HK-2 (cell line): ENCODE data around the gene BICRAL.
A peak's percentile ranks its signal among the peaks of the same experiment; 100 is the strongest.
"Not testable (repeated sequence)": the region's sequence is repeated elsewhere in the genome, so short reads cannot be mapped to it uniquely, and the experiment has no call there.

ENCODE experiments used
- DNase-seq: peaks from one replicate; pipeline ENCODE4 v3.0.0-alpha.2; 2018; ENCODE audit not compliant: unreplicated experiment

Gene BICRAL

GRCh38 chr6:42764911-42765648 is 16.8 kb upstream of the BICRAL start:
- DNase-seq: no peak

DNA sequence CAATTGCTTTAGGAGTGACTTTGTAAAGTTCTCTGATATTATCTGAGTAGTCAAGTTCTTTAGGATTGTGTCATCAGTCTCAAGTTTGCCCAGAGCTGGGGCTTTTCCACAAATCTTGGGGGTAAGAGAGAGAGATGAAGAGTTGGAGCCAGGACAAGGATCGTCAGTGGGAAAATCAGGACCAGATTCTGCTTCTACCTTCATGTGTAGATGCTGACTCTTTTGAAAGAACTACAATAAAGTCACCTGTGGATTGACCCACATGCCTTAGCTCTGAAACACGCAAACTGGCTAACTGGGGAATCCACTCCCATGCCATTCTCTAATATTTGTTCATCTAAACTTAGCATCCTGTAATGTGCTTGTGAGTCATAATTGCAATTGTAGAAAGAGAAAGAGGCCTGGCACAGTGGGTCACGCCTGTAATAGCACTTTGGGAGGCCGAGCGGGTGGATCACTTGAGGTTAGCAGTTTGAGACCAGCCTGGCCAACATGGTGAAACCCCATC is 15.6 kb upstream of the BICRAL start:
- no peak for DNase-seq

DNA sequence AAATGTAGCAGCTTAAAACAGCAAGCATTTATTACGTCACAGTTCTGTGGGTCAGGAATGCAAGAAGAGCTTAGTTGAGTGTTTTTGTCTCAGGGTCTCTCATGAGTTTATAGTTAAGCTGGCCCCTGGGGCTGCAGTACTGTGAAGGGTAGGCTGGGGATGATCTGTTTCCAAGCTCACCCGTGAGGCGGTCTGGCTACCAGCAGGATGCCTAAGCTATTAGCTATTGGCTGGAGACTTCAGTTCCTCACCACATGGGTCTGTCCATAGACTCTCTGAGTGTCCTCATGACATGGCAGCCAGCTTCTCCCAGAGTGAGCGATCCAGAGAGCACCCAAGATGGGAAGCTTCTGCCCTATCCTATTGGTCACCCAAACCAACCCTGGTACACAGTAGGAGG is 12.8 kb upstream of the BICRAL start:
- no peak for DNase-seq

GRCh38 chr6:42769836-42770235 is 12.0 kb upstream of the BICRAL start:
- no peak for DNase-seq

DNA sequence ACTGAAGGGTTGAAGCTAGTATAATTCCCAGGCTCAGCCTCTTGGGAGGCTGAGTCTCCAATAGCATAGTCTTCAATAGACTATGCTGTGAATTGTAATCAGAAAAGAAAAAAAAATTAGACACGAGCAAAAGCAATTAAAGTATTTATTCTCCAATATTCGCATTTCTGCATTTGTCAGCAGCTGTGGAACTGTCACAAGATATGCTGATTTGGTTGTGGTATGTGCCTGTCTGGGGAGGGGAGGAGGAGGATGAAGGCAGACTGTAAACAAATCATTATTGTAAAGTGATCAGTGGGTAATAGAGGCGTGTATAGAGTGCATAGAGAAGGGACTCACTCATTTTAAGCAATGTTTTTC is 10.1 kb upstream of the BICRAL start:
- no peak for DNase-seq

- DNase-seq: no peak
Observed at GRCh38 chr6:42774201-42774600, 7.7 kb upstream of the BICRAL start.

- not testable (repeated sequence) for DNase-seq
Observed at GRCh38 chr6:42774821-42775487, 6.9 kb upstream of the BICRAL start.

- DNase-seq: no peak
Observed at GRCh38 chr6:42777126-42777822, 4.6 kb upstream of the BICRAL start.

GRCh38 chr6:42778122-42778521 is 3.7 kb upstream of the BICRAL start:
- no peak for DNase-seq

GRCh38 chr6:42779521-42779920 is 2.3 kb upstream of the BICRAL start:
- no peak for DNase-seq

DNA sequence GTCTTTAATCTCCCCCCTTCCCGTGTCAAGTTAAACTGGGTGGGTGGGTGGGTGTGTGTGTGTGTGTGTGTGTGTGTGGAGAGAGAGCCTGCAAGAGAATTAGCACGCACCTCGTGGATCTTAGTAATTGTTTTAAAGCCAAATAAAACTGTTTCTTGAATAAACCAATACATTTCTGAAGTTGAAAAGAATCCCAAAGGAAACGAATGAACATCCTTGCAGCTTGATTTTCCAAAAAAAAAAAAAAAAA is 381 bp upstream of the BICRAL start:
- DNase-seq: no peak

DNA sequence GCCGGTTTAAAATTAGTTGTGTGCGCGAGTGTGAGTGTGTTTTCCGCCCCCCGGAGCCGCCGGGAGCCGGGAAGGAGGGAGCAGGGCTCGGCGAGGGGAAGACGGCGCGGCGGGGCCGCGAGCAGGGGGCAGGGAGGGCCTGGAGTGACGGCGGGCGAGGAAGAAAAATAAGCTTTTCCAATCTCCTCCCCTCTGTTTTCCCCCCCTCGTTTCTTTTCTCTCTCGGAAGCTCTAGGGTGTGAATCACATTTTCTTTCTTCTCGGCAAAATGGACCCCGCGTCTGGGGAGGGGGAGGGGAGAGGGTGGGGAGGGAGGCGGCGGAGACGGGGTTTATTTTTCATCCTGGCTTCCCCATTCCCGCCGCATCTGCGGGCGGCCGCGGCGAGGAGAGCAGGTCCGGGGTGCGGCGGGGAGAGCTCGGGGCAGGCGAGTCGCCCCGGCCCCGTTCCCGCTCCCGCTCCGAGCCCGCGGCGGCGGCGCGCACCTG is 881 bp downstream of the BICRAL start:
- DNase-seq: peak; percentile 88

DNA sequence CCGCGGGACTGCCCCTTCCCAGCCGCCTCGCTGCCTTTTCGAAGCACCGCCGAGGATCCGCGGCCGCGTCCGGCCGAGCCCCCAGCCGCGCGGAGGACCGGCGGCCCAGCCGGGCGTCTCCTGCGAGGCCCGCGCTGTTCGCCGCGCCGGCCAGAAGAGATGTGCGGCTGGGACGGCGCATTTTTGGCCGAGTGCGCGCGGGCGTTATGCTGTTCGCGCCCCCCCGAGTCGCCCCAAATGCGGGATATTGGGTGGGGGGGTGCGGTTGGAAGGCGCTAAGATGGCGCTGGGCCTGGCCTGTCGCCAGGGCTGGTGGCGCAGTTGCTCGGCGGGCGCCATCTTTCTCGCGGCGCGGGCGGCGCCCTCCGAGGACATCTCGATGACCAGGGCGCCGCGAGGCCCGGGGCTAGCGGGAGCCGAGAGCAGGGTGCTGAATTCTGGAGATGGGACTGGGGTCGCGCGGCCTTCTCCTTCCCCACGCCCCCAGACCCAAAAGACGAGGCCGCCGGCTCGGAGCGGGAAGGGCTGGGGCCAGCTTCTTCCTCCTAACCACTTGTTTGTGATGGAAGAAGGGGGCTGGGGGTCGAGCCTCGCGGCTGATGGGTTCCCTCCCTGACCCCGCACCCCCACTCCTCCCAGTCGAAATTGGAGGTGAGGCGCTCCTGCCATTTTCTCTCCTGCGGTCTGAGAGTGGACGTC is 1.5 kb downstream of the BICRAL start:
- peak; percentile 74 for DNase-seq

- no peak for DNase-seq
Observed at GRCh38 chr6:42783876-42784642, 2.2 kb downstream of the BICRAL start.

GRCh38 chr6:42784717-42785498 is 3.1 kb downstream of the BICRAL start:
- DNase-seq: no peak

GRCh38 chr6:42786525-42786985 is 4.7 kb downstream of the BICRAL start:
- DNase-seq: no peak

- no peak for DNase-seq
Observed at GRCh38 chr6:42787063-42787472, 5.2 kb downstream of the BICRAL start.

- no peak for DNase-seq
Observed at GRCh38 chr6:42788671-42789070, 6.8 kb downstream of the BICRAL start.

- DNase-seq: no peak
Observed at GRCh38 chr6:42790549-42791181, 8.8 kb downstream of the BICRAL start.

DNA sequence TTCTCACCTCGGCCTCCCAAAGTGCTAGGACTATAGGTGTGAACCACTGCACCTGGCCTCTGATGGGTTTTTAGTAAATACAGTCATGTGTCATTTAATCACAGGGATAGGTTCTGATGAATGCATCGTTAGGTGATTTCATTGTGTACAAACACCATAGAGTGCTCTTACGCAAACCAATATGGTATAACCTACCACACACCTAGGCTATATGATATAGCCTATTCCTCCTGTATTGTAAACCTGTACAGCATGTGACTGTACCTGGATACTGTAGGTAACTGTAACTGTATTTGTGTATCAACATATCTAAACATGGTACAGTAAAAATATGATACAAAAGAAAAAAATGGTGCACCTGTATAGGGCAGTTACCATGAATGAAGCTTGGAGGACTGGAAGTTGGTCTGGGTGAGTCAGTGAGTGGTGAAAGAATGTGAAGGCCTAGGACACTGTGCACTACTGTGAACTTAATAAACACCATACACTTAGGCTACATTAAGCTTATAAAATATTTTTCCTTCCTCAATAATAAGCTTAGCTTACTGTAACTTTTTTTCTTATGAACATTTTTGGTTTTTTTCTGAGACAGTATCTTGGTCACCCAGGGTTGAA is 10.0 kb downstream of the BICRAL start:
- DNase-seq: no peak
